Measurements from ENCODE around the gene B3GALT6. TPM values are rescaled to one million over a fixed set of nuclear protein-coding genes. Genes with fewer than 3 reads are reported as not detected.

B3GALT6 gene
- polyA plus RNA-seq, 3 donors = 8.9 to 13.0 (median 8.9) TPM

GRCh38 chr1:1272341-1273208, 40.5 kb downstream of the B3GALT6 start:
- H3K27ac ChIP-seq (ENCODE audit: low read depth, low read length) = no peak overlapping the region
- 19 to 37% (median 28%) methylated on average over 43 of the region's 43 CpGs for WGBS, 3 donors

GRCh38 chr1:1273209-1273511, 41.1 kb downstream of the B3GALT6 start:
- WGBS, 3 donors = 0% methylated on average over 30 to 31 of the region's 31 CpGs
- no peak overlapping the region for H3K27ac ChIP-seq (ENCODE audit: low read depth, low read length)

- WGBS, 3 donors = 0 to 1% (median 1%) methylated on average over 55 to 105 of the region's 105 CpGs
- H3K27ac ChIP-seq (ENCODE audit: low read depth, low read length) = peak within 1 kb of the TSS; percentile 61
These were observed 41.7 kb downstream of the B3GALT6 start, which contains the start of gene UBE2J2 for GRCh38 chr1:1273512-1274298. Gene UBE2J2 (minus strand): TSS chr1:1273854. CDS start chr1:1267992, 5,862 bp downstream.

DNA sequence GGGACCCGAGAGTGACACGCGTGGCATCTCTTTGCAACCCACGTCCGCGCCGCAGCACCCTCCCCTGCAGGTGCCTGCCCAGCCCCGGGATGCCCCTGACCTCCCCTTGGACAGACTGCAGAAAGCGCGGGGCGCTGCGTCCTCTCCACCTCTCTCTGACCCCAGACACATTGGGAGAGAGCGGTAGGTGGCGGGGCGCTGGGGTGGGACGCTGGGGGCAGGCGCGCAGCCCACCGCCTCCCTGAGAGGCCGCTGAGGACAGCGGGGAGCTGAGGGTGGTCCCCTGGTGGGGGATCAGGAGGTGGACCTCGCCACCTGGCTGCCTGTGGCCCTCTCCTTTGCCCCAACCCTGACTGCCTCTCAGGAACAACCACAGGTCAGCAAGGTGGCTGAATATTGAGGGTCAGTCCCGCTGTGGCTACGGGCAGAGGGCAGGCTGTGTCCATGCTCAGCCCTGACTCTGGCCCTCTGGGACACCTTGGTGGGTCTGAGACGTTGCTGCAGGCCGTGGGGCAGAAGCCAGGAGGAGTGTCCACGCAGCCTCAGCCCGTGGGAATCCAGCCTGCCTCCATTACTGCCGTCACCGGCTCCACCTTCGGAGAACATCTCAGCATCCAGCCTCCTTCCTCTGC, 42.4 kb downstream of the B3GALT6 start:
- 20 to 23% (median 22%) methylated on average over 31 of the region's 31 CpGs for WGBS, 3 donors
- no peak overlapping the region for H3K27ac ChIP-seq (ENCODE audit: low read depth, low read length)

DNA sequence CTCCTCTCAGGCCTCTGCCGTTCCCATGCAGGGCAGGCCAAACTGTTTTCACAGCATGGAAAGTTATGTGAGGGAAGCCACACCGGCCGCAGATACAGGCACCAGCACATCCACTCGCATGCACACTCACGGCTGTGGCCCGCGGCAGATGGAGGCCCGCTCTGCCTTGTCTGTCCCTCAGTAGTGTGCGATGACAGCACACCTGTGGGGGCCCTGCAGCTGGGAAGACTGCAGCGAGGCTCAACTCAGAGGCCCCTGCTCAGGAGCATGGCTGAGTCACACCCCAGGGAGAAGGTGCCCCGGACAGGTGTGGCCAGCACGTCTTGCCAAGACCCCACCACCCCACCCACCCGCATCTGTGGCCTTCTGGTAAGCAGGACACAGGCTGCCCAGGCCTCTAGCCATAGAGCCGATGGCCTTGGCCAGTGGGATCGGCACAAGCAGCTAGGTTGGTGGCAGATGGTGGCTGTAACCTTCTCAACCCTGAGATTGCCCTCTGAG, 42.9 kb downstream of the B3GALT6 start:
- no peak overlapping the region for H3K27ac ChIP-seq (ENCODE audit: low read depth, low read length)
- WGBS, 3 donors = 89 to 93% (median 92%) methylated on average over 15 of the region's 15 CpGs

- no peak overlapping the region for H3K27ac ChIP-seq (ENCODE audit: low read depth, low read length)
- 80 to 85% (median 83%) methylated on average over 9 of the region's 9 CpGs for WGBS, 3 donors
These were observed 43.8 kb downstream of the B3GALT6 start for GRCh38 chr1:1275836-1276235.

- no peak overlapping the region for H3K27ac ChIP-seq (ENCODE audit: low read depth, low read length)
- WGBS, 3 donors = 89 to 96% (median 94%) methylated on average over 13 of the region's 13 CpGs
These were observed 46.6 kb downstream of the B3GALT6 start for GRCh38 chr1:1278620-1279019.

DNA sequence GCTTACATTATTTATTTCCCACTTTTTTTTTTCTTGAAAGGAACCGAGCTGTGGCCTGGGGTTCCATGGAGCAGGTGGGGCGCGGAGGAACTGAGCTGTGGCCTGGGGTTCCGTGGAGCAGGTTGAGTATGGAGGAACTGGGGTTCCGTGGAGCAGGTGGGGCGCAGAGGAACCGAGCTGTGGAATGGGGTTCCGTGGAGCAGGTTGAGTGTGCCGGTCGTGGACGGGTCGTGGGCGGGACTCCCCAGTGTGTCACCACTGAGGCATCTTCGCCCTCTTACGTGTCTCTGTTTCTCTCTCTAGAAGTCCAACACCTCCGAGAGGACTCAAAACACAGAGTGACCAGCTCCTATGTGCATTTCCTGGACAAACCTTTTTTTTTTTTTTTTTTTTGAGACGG, 47.0 kb downstream of the B3GALT6 start:
- WGBS, 3 donors = 91 to 94% (median 94%) methylated on average over 16 to 17 of the region's 17 CpGs
- H3K27ac ChIP-seq (ENCODE audit: low read depth, low read length) = no peak overlapping the region

- no peak overlapping the region for H3K27ac ChIP-seq (ENCODE audit: low read depth, low read length)
- WGBS, 3 donors = 89 to 91% (median 90%) methylated on average over 20 to 21 of the region's 21 CpGs
These were observed 48.9 kb downstream of the B3GALT6 start for GRCh38 chr1:1280782-1281481.

- H3K27ac ChIP-seq (ENCODE audit: low read depth, low read length) = no peak overlapping the region
- WGBS, 3 donors = 16 to 60% (median 52%) methylated on average over 22 to 26 of the region's 26 CpGs
These were observed 49.7 kb downstream of the B3GALT6 start for GRCh38 chr1:1281533-1282321.

DNA sequence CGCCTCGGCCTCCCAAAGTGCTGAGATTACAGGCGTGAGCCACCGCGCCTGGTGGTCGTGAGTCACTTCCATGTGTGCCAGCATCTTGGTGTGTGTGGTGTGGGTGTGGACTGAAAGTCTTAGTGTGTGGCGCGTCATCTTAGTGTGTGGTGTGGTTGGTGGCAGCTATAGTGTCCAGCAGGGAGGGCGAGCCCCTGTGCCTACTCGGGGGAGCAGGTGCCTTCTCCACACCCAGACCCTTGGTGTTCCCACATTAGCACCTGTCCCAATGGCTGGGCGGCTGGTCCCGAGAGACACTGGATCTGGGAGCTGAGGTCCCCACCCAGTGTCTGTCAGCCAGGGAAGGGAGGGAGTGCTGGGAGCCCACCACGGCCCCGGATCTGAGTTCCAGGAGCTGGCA, 51.0 kb downstream of the B3GALT6 start:
- WGBS, 3 donors = 81 to 91% (median 83%) methylated on average over 14 of the region's 14 CpGs
- H3K27ac ChIP-seq (ENCODE audit: low read depth, low read length) = no peak overlapping the region

- no peak overlapping the region for H3K27ac ChIP-seq (ENCODE audit: low read depth, low read length)
- WGBS, 3 donors = 13% methylated on average over 7 to 8 of the region's 9 CpGs
These were observed 51.8 kb downstream of the B3GALT6 start for GRCh38 chr1:1283821-1284220.

Other genes starting within 250 kb of the B3GALT6 start
- gene HES4, start 232.1 kb upstream of the B3GALT6 start, polyA plus RNA-seq = 10 to 100 TPM; 11.3 to 22.9 (median 14.2) TPM
- 10 to 100 TPM; 43.7 to 83.5 (median 44.3) TPM for gene ISG15, start 218.7 kb upstream of the B3GALT6 start, polyA plus RNA-seq
- gene AGRN, start 212.1 kb upstream of the B3GALT6 start, polyA plus RNA-seq = 10 to 100 TPM; 12.5 to 34.2 (median 21.5) TPM
- under 1 TPM in 2 of 3 donors, not detected in 1; 0.05 to 0.30 TPM for gene RNF223, start 157.9 kb upstream of the B3GALT6 start, polyA plus RNA-seq
- 10 to 100 TPM in 1 of 3 donors, 1 to 10 TPM in 2; 5.2 to 11.5 (median 9.3) TPM for gene C1orf159, start 116.1 kb upstream of the B3GALT6 start, polyA plus RNA-seq
- gene TTLL10, start 58.4 kb upstream of the B3GALT6 start, polyA plus RNA-seq = under 1 TPM; 0.13 to 0.98 (median 0.45) TPM
- 1 to 10 TPM in 1 of 3 donors, under 1 TPM in 1, not detected in 1; 0.45 to 1.4 TPM for gene TNFRSF18, start 25.6 kb upstream of the B3GALT6 start, polyA plus RNA-seq
- 10 to 100 TPM in 2 of 3 donors, 1 to 10 TPM in 1; 1.4 to 13.9 (median 11.4) TPM for gene TNFRSF4, start 18.1 kb upstream of the B3GALT6 start, polyA plus RNA-seq
- gene SDF4, start 236 bp upstream of the B3GALT6 start, polyA plus RNA-seq = 100 to 1,000 TPM in 2 of 3 donors, 10 to 100 TPM in 1; 93.9 to 148 (median 101) TPM
- gene C1QTNF12, start 14.5 kb downstream of the B3GALT6 start, polyA plus RNA-seq = 1 to 10 TPM in 2 of 3 donors, under 1 TPM in 1; 0.53 to 6.1 (median 3.5) TPM
- gene UBE2J2, start 41.6 kb downstream of the B3GALT6 start, polyA plus RNA-seq = 10 to 100 TPM; 25.8 to 45.1 (median 39.5) TPM
- 1 to 10 TPM; 1.7 to 6.6 (median 4.9) TPM for gene SCNN1D, start 48.2 kb downstream of the B3GALT6 start, polyA plus RNA-seq
- 10 to 100 TPM; 14.5 to 35.7 (median 27.5) TPM for gene ACAP3, start 75.7 kb downstream of the B3GALT6 start, polyA plus RNA-seq
- gene PUSL1, start 76.4 kb downstream of the B3GALT6 start, polyA plus RNA-seq = 10 to 100 TPM in 2 of 3 donors, 1 to 10 TPM in 1; 6.6 to 13.5 (median 12.8) TPM
- gene INTS11, start 92.4 kb downstream of the B3GALT6 start, polyA plus RNA-seq = 100 to 1,000 TPM in 1 of 3 donors, 10 to 100 TPM in 2; 92.8 to 117 (median 98.6) TPM
- 10 to 100 TPM; 12.3 to 17.4 (median 16.5) TPM for gene CPTP, start 92.6 kb downstream of the B3GALT6 start, polyA plus RNA-seq
- gene TAS1R3, start 99.0 kb downstream of the B3GALT6 start, polyA plus RNA-seq = under 1 TPM; 0.10 to 0.45 (median 0.19) TPM
- gene DVL1, start 117.2 kb downstream of the B3GALT6 start, polyA plus RNA-seq = 10 to 100 TPM; 42.5 to 54.5 (median 48.9) TPM
- 100 to 1,000 TPM in 1 of 3 donors, 10 to 100 TPM in 2; 11.7 to 104 (median 82.1) TPM for gene MXRA8, start 126.3 kb downstream of the B3GALT6 start, polyA plus RNA-seq
- 100 to 1,000 TPM; 129 to 240 (median 165) TPM for gene AURKAIP1, start 143.0 kb downstream of the B3GALT6 start, polyA plus RNA-seq
- 100 to 1,000 TPM; 103 to 173 (median 106) TPM for gene CCNL2, start 167.1 kb downstream of the B3GALT6 start, polyA plus RNA-seq
- 100 to 1,000 TPM; 110 to 228 (median 190) TPM for gene MRPL20, start 175.1 kb downstream of the B3GALT6 start, polyA plus RNA-seq
- 10 to 100 TPM in 2 of 3 donors, 1 to 10 TPM in 1; 9.9 to 25.5 (median 10.6) TPM for gene ANKRD65, start 189.0 kb downstream of the B3GALT6 start, polyA plus RNA-seq
- gene VWA1, start 203.5 kb downstream of the B3GALT6 start, polyA plus RNA-seq = 10 to 100 TPM in 2 of 3 donors, 1 to 10 TPM in 1; 7.8 to 53.1 (median 42.1) TPM
- gene ATAD3C, start 217.5 kb downstream of the B3GALT6 start, polyA plus RNA-seq = 10 to 100 TPM in 1 of 3 donors, 1 to 10 TPM in 1, under 1 TPM in 1; 0.34 to 10.3 (median 2.2) TPM
- 10 to 100 TPM; 13.6 to 27.5 (median 14.2) TPM for gene ATAD3B, start 239.5 kb downstream of the B3GALT6 start, polyA plus RNA-seq